Mucosa of descending colon (tissue), 3 donors: ENCODE results near the gene HUNK. TPM values are rescaled to one million over a fixed set of nuclear protein-coding genes. Genes with fewer than 3 reads are reported as not detected.

Experiments
- ATAC-seq: fragments of 200-7000 bp; cut with Tn5 transposase; one replicate; pipeline ENCODE4 v1.9.1; 2020; ENCODE audit warnings: mild to moderate bottlenecking, moderate library complexity
- DNase-seq, 3 donors: peaks; one replicate each; pipeline ENCODE4 v3.0.0-alpha.2; 2020
- H3K36me3 ChIP-seq: fragments of 200-600 bp; one replicate; pipeline ENCODE4 v1.8.0; 2021; ENCODE audit warnings: low read depth, mild to moderate bottlenecking
- H3K4me1 ChIP-seq: fragments of 200-600 bp; one replicate; pipeline ENCODE4 v1.8.0; 2021; ENCODE audit warnings: low read depth, mild to moderate bottlenecking
- H3K4me3 ChIP-seq: fragments of 200-600 bp; one replicate; pipeline ENCODE4 v1.8.0; 2021; ENCODE audit warnings: mild to moderate bottlenecking
- H3K9me3 ChIP-seq: fragments of 200-600 bp; one replicate; pipeline ENCODE4 v1.8.0; 2021; ENCODE audit warnings: mild to moderate bottlenecking
- intact Hi-C, 2 donors: fragments of 100-400 bp; cut with DNase I in 1 of 2; cut with micrococcal nuclease in 1 of 2; formaldehyde crosslinking; loops; one replicate each; pipeline versions ENCODE4 v1.11.0 to v1.11.1; 2022; cut with DNase I, micrococcal nuclease
- long read RNA-seq, 2 donors: library from polyadenylated mRNA; unstranded; transcript quantifications; one replicate each; pipeline ENCODE4 v2.0.0, GENCODE V29; 2019 to 2021
- total RNA-seq, 3 donors: library from RNA; stranded (reverse); fragmentation: NEBNext Ultra II Directional in 2 of 3; extraction: Animal tissue kit (Norgen Biotek cat#: 25700) in 2 of 3; gene quantifications; one replicate each; pipeline versions ENCODE4 v1.2.1 to v1.2.4, GENCODE V29; 2021 to 2023
- TF ChIP-seq, protein P1 (sequence below): fragments of 200-600 bp; IDR thresholded peaks from one replicate; pipeline ENCODE4 v1.8.0; 2022; ENCODE audit warnings: antibody characterized with exemption, mild to moderate bottlenecking
- donor health status: DM: no; HTN: no; CAD: no; lungs with moderate emphysema.
- donor health status: DM: no; HTN: no; CAD: no.
- donor health status: DM: no; HTN: yes; CAD: no.

The HUNK gene
- 10 to 100 TPM in 2 of 3 donors, 1 to 10 TPM in 1; 3.8 to 12.3 (median 11.0) TPM for total RNA-seq
- long read RNA-seq, donor 1, full-length matches to known transcripts: 1 of 3 reads
- long read RNA-seq, donor 1, partial matches to known transcripts: 0 of 3 reads
- long read RNA-seq, donor 1, other reads (novel, unspliced or antisense): 2 of 3 reads
- long read RNA-seq, donor 2, partial matches to known transcripts: 0 of 1 reads
- long read RNA-seq, donor 2, other reads (novel, unspliced or antisense): 1 of 1 reads

DNA sequence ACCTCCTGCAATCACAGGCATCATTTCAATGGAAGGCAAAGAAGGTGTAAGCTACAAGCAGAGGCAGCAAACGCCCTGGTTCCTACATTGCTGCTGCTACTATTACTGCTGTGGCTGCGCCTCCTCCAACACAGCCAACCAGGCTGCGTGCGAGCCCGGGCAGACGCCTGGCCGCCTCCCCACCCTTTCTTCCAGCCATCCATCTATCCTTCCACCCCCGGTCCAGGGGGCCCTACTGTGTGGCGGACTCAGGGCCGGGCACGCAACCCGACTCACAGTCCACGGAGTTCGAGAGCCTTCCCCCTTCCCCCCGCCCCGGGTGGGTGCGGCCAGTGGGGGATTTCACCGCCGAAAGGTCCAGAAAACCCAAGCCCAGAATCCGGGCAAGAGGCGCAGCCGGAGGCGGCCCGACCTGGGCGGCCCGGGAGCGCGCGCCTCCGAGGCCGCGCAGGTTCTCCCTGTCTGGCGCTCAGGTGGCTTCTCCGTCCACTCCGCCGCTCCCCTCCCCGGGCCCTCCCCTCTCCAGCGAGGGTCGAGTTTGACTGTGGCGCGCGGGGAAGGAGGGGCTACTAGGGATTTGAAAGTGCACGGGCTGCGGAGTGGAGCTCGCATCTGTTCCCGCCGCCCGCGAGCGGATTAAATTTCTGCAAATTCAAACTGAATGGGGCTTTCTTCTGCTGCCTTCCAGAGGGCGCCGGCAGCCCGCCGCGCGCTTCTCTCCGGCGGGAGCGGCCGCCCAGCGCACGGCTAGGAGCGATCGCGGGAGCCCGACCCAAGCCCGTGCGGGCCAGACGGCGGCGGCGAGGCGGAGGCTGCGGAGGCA lies at the start of gene HUNK:
Gene HUNK, plus strand, starts transcription at position 569 of the 823 bp plus-strand sequence. CDS start 655 bp downstream, outside the sequence.
- peak; percentile 62 to 76 (median 66) for DNase-seq
- no peaks in the 10 kb centered on the region for H3K9me3 ChIP-seq

DNA sequence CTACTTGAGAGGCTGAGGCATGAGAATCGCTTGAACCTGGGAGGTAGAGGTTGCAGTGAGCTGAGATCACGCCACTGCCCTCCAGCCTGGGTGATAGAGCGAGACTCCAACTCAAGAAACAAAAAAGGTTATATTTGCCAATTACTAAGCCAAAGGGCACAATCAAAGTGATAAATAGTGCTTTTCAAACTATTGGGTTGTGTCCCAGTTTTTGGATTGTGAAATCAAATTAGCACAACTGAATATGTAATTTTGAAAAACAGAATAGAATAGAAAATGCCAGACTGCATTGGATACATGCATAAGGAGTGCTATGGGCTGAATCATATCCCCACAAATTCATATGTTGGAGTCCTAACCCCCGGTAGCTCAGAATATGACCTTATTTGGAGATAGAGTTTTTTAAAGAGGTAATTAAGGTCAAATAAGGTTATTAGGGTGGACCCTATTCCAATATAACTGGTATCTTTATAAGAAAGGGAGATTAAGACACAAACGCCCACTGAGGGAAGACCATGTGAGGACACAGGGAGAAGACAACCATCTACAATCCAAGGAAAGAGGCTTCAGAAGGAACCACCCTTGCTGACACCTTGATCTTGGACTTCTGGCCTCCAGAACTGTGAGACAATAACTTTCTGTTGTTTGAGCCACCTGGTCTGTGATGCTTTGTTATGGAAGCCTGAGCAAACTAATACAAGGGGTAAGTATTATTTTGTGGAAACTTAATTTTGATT lies 42.9 kb upstream of the HUNK start:
- no peak for ATAC-seq
- H3K4me1 ChIP-seq: no peaks in the 10 kb centered on the region
- no peaks in the 10 kb centered on the region for H3K36me3 ChIP-seq
- no peak for DNase-seq
- TF ChIP-seq, protein P1, sequence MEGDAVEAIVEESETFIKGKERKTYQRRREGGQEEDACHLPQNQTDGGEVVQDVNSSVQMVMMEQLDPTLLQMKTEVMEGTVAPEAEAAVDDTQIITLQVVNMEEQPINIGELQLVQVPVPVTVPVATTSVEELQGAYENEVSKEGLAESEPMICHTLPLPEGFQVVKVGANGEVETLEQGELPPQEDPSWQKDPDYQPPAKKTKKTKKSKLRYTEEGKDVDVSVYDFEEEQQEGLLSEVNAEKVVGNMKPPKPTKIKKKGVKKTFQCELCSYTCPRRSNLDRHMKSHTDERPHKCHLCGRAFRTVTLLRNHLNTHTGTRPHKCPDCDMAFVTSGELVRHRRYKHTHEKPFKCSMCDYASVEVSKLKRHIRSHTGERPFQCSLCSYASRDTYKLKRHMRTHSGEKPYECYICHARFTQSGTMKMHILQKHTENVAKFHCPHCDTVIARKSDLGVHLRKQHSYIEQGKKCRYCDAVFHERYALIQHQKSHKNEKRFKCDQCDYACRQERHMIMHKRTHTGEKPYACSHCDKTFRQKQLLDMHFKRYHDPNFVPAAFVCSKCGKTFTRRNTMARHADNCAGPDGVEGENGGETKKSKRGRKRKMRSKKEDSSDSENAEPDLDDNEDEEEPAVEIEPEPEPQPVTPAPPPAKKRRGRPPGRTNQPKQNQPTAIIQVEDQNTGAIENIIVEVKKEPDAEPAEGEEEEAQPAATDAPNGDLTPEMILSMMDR: no peak
- H3K4me3 ChIP-seq: no peak overlapping the region
- H3K9me3 ChIP-seq: no peaks in the 10 kb centered on the region
- intact Hi-C loops: no loop called here

More for the DNA sequence above, at the start of gene HUNK:
- H3K4me1 ChIP-seq: peaks cover 4% of the 10 kb centered on the region
- H3K36me3 ChIP-seq: no peaks in the 10 kb centered on the region
- intact Hi-C loops: no loop called here
- H3K4me3 ChIP-seq: peak within 1 kb of the TSS; percentile 34
- TF ChIP-seq, protein P1: no peak
- peak; percentile 73 for ATAC-seq

DNA sequence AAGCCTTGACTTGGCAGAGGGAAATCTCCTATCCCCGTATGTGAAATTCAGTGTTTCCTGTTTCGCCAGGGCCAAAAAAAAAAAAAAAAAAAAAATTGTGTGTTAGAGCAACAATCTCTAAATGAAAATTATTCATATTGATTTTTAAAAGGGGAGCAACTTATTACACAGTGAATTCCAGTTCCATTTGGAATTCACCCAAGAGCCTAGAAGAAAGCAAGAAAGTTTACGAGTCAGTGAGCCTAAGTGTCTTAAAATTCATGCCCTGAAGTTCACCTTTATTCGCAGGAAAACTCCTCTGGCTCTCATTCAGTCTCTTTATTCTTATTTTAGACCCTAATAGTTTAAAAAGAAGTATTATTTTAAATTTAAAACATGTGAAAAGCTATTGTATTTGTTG lies 42.1 kb upstream of the HUNK start:
- Histone ChIP-seq H3K9me3 (no peaks in the 10 kb centered on the region), H3K4me1 (no peaks in the 10 kb centered on the region), H3K36me3 (no peaks in the 10 kb centered on the region), H3K4me3 (no peak overlapping the region)
- ATAC-seq (no peak), DNase-seq (no peak)
- intact Hi-C loops: no loop called here
- TF ChIP-seq, protein P1: no peak

DNA sequence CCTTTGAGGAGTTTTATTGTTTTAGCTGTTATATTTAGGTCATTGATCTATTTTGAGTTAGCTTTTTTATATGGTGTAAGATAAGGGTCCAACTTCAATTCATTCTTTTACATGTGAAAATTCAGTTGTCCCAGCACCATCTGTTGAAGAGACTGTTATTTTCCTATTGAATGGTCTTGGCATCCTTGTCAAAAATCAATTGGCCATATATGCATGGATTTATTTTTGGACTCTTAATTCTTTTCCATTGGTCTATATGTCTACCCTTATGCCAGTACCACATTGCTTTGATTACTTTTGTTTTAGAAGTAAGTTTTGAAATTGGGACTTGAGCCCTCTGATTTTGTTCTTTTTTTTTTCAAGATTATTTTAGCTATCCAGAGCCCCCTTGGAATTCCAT lies 35.8 kb upstream of the HUNK start:
- no peaks in the 10 kb centered on the region for H3K9me3 ChIP-seq
- TF ChIP-seq, protein P1: no peak
- H3K4me1 ChIP-seq: no peaks in the 10 kb centered on the region
- no peaks in the 10 kb centered on the region for H3K36me3 ChIP-seq
- no peak overlapping the region for H3K4me3 ChIP-seq
- ATAC-seq (no peak), DNase-seq (no peak)
- intact Hi-C loops: no loop called here

DNA sequence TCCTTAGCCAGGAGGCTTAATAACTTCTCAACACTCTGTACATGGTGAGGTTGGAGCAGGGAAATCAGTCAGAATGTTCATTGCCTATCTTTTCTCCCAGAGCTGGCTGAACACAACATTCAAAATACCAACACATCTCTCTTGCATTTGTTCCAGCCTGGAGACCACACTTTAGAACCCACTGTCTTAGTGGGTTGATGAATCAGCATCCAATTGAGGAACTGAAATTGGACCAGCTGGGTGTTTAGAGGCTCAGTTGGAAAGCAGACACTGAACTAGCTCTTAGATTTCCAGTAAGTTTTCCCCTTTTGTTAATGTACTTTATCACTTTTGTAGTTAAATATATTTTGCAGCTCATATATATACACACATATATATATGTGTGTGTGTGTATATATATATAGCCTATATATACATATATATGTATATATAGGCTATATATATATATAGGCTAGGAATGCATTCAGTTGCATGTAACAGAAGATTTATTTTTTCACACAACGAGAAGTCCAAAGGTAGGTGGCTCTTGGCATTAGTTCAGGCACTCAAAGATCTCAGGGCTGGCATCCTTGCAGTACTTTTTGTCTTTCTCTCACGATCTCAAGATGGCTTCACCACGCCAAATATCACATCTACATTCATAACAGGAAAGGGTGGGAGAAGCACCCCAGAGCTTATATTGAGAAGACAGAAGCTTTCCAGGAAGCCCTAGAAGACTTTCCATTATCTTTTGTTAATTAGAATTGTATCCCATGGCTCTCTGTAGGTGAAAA lies 35.0 kb upstream of the HUNK start:
- TF ChIP-seq, protein P1: no peak
- DNase-seq (peak in 1 of 3 donors; percentile 9), ATAC-seq (no peak)
- H3K4me3 ChIP-seq: no peak overlapping the region
- no peaks in the 10 kb centered on the region for H3K36me3 ChIP-seq
- no peaks in the 10 kb centered on the region for H3K9me3 ChIP-seq
- intact Hi-C loops: no loop called here
- H3K4me1 ChIP-seq: no peaks in the 10 kb centered on the region
